Skin of body (tissue), 2 donors: Measurements from ENCODE around the gene TSSK6. TPM values are rescaled to one million over a fixed set of nuclear protein-coding genes. Genes with fewer than 3 reads are reported as not detected.

Experiments used
- DNase-seq: peaks from one replicate; lab custom pipeline; 2025; lab: John Stamatoyannopoulos, UW
- total RNA-seq: library from RNA; depleted of rRNA; stranded (reverse); fragments of >200 nt; gene quantifications from one replicate; pipeline ENCODE4 v1.2.3, GENCODE V29; 2014

TSSK6 gene
- total RNA-seq, 1 donor from 2014 or later: 0.39 TPM

DNA sequence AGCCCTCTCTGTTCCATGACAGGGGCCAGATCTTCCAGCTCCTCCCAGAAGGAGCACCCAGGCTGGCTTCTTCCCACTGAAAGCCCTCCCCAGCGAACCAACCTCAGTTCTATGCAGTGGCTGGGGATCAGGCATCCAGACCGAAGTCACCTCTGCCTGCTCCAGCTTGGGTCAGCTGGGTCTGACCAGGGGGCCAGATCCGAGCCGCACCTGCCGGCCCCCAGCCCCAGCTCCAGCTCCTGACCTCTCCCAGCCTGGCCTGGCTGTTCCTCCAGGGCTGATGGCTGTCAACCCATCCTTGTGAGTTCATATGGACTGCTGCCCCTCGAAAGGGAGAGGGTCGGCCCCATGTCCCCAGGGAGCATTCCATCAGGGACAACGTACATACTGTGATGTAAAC, 8.0 kb downstream of the TSSK6 start:
- DNase-seq: no peak

DNA sequence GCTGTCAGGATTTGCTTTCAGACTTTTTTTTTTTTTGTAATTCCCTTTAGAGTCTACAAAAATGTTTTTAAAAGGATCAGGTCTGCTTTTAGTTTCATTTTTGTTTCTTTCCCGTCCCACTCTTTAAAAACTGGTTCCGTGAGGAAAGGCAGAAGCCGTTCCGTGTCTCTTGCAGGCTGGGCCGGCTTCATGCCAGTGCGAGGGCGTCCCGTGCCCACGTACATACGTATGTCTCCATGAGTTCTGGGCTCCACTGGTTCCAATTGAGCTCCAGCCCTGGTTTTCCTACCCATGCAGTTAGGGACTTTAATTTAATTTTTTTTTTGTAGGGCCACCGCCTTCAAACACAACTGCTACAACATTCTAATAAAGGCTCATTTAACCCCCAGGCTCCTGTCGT, 8.8 kb downstream of the TSSK6 start:
- no peak for DNase-seq

GRCh38 chr19:19505669-19506326, 9.6 kb downstream of the TSSK6 start:
- DNase-seq: no peak

DNA sequence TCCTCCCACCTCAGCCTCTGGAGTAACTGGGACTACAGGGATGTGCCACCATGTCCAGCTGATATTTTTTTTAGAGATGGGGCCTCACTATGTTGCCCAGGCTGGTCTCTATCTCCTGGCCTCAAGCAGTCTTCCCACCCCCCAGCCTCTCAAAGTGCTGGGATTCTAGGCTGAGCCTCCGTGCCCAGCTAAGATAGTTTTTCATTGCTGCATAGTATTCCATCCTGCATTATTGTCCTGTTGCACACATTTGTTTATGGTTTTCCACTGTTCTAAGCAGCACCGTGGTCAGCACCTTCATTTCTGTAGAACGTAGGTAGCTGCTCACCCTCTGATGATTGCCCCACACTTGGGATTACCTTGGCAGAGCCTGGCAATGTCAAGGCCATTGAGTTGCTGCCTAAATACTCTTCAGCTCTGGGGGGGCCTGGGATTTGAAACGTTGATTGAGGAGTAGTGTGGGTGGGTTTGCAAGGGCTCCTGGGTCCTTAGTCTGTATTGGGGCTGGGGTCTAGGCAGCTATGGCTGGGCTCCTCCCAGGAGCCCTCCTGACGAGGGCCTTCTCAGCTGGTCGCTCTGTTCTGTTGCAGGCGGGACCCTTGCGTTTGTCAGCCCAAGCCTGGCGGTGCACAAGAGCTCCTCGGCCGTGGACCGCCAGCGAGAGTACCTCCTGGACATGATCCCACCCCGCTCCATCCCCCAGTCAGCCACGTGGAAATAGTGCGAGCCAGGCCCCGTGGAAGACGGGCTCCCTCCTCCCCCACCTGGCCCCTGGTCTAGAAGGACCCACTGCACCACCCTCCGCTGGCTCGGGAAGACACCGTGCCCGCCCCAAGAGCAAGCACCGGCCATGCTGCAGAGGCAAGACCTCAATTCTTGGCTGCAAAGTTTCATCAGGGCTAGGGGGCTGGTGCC, 10.3 kb downstream of the TSSK6 start:
- no peak for DNase-seq

- no peak for DNase-seq
These were observed 12.3 kb downstream of the TSSK6 start for GRCh38 chr19:19502808-19503602.

DNA sequence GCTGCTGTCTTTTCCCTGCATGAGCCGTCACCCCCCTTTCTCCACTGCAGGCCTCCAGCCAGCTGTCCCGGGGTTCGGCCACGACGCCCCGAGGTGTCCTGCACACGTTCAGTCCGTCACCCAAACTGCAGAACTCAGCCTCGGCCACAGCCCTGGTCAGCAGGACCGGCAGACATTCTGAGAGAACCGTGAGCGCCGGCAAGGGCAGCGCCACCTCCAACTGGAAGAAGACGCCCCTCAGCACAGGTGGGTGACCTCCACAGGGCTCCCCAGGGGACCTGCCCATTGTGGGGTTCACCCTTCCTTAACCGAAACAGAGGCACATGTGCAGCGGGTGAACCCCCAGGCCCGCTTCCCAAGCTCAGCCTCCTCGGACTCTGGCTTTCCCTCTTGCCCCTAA, 13.1 kb downstream of the TSSK6 start:
- no peak for DNase-seq

- DNase-seq: no peak
These were observed 13.6 kb downstream of the TSSK6 start for GRCh38 chr19:19501798-19502197.

- no peak for DNase-seq
These were observed 14.2 kb downstream of the TSSK6 start for GRCh38 chr19:19500975-19501644.

- DNase-seq: no peak
These were observed 15.9 kb downstream of the TSSK6 start for GRCh38 chr19:19499272-19499995.

DNA sequence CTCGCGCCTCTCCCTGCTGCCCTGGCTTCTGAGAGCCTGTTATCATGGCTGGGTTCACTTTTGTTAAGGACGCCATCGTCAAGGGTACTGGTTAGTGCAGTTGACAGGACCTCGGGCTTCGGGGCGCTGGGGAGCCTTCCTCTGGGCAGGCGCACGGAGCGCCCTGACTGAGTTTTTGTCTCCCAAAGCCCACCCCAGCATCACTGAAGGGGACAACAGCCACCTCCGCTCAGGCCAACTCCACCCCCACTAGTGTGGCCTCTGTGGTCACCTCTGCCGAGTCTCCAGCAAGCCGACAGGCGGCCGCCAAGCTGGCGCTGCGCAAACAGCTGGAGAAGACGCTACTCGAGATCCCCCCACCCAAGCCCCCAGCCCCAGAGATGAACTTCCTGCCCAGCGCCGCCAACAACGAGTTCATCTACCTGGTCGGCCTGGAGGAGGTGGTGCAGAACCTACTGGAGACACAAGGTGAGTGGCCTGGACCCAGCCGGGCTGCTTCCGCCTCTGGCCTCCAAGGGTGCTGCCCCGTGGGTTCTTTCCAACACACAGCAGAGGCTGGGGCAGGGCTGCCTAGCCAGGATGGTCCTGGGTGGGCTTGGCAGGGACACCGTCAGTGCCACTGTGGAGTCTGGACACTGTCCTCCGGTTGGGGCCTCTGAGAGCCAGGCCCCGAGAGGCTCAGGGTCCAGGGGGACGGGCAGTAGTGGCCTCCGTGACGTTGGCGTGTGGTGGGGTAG, 16.9 kb downstream of the TSSK6 start:
- no peak for DNase-seq

DNA sequence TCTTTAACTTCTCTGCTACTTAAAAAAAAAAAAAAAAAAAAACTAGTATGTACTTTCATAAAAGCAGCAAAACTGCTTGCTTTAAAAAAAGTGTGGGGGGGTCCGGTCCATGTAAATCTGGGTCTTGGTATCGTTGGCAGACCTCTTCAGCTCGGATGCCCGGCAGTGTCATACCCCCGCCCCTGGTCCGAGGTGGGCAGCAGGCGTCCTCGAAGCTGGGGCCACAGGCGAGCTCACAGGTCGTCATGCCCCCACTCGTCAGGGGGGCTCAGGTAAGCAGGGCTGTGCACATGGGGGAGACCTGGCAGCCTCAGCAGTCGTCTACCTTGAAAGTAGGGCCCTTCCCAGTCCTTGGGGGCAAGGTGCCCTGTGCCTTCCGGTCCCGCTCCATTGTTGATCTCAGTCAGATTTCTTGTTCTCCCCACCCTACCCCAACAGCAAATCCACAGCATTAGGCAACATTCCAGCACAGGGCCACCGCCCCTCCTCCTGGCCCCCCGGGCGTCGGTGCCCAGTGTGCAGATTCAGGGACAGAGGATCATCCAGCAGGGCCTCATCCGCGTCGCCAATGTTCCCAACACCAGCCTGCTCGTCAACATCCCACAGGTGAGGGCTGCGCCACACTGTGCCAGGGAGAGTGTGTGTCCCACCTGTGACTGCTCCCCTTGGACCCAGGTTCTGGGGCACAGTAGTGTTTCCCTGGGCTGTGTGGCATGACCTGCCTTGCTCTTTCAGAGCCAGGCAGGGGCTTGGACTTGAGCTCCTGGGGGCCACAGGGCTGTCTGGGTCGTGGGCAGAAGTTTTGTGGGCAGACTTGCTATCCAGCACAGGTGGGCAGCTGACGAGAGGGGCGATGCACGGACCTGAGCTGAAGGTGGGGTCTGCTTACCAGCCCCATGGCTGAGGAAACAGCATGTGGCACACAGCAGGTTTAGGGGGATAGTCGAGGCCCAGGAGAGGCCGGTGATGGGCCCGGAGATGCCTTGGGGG, 19.4 kb downstream of the TSSK6 start:
- no peak for DNase-seq

DNA sequence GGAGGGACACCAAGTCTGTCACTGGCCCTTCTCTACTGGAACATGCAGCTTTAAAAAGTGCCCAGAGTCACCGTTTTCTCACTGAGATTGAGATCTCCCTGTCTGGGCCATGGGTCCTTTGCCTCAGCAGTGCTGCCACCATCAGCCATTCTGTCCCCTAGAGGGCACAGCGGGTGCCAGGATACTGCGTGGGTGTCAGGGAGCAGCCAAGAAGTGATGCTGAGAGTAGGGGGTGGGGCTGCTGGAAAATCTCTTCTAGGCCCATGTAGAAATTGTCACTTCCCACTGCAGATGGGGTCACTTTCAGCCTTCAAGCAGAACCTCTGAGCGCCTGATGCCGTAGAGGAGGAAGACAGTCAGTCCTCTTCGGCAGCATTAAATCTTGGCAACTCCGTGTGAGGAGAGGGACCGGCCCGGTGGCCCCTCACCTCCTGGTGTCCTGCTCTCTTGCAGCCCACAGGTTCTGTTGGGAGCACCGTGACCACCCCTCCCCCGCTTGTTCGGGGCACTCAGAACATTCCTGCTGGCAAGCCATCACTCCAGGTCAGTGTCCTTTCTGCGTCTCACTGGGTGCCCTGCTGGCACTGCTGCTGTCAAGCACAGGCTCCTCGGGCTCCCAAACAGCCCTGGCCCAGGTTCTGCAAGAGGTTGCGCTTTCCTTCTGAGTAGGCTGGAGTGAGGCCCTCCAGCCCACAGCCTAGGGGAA, 21.4 kb downstream of the TSSK6 start:
- DNase-seq: no peak

DNA sequence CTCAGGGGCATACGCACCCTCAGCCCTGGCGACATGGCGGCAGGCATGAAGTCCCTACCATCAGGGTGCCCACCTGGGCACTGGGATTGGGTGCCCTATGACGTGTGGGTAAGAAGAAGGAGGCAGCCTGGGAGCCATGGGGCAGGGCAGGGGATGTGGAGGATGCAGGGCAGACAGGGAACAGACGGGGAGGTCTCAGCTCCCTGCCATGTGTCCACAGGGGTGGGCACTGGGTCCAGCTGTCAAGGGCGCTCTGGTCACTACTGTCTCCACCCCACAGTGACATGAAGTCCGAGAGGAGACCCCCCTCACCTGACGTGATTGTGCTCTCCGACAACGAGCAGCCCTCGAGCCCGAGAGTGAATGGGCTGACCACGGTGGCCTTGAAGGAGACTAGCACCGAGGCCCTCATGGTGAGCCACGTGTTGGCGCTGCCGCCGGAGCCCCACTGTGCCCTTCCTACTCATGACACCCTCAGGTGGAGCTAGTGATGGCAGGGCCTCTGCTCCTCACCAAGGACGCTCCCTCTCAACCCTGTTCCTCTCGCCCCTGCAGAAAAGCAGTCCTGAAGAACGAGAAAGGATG, 23.2 kb downstream of the TSSK6 start:
- no peak for DNase-seq

DNA sequence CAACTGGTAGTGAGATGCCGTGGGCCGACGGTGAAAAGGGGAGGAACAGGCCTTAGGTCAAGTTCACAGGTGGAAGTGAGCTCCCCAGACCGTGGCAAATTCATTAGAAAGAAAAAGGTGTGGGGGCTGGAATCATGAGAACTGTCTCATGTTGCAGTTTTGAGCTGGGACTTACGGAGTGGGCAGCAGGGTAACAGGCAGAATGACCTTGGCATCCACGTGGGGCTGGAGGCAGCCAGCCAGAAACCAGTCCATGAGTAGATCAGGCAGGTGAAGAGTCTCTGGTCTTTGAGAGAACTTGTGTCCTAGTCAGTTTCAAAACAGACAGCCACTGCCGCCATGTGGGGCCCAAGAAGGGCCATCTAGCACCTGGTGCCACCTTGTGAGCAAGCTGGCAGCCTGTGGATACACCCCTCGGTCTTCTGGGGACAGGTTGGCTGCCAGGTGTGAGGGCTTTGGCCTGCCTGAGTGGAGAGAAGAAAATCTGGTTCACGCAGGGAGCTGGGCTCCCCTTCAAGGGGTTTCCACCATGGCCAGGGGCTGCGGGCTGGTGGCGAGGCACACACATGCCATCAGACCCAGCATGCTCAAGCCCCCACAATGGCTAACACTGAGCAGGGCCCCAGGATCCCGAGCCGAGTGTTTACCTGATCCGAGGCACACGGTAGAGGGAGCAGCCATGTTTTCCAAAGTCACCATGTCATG, 23.9 kb downstream of the TSSK6 start:
- no peak for DNase-seq

GRCh38 chr19:19490214-19490968, 25.0 kb downstream of the TSSK6 start:
- peak; percentile 85 for DNase-seq

DNA sequence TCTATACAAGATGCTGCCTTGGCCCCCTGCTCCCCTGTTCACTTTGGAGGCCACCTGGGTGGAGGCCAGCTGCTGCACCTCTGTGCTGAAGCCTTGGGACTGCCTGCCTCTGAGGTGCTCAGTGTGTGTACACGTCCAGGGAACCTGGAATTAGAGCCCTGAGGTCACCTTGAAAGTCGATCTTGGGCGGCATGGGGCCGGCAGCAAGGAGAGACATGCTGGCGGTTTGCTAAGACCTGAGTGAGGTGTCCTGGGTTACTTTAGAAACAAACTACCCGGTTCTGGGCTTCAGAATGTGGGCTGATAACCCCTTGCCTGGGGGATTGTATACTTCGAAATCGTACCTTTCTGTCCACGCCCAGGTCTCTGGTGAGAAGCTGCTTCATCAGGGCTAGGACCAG, 25.5 kb downstream of the TSSK6 start:
- DNase-seq: no peak
